DOHH2 (cell line): ENCODE data around the gene TYROBP.

Source experiments
- H3F3A ChIP-seq: fragments of 200-600 bp; sonication (generic), shearing (Covaris generic); 2 replicates; pipeline ENCODE4 v1.6.0; 2016; ENCODE audit warnings: antibody characterized with exemption, mild to moderate bottlenecking; ENCODE audit not compliant: control insufficient read depth, insufficient read depth
- H3K27ac ChIP-seq: fragments of 200-600 bp; sonication (generic); 2 replicates; pipeline ENCODE4 v1.5.1; 2014; ENCODE audit warnings: low read depth, mild to moderate bottlenecking, low read length, moderate library complexity
- H3K27me3 ChIP-seq: fragments of 200-600 bp; sonication (generic); 2 replicates; pipeline ENCODE4 v1.6.1; 2014; ENCODE audit warnings: mild to moderate bottlenecking, low read length, mixed read lengths; ENCODE audit not compliant: control insufficient read depth
- H3K36me3 ChIP-seq: fragments of 200-600 bp; sonication (generic); 2 replicates; pipeline ENCODE4 v1.6.1; 2014; ENCODE audit warnings: mild to moderate bottlenecking, low read length, moderate library complexity, mixed read lengths; ENCODE audit not compliant: control insufficient read depth
- H3K4me1 ChIP-seq: fragments of 200-600 bp; sonication (generic); 2 replicates; pipeline ENCODE4 v1.6.1; 2014; ENCODE audit warnings: mild to moderate bottlenecking, low read length, mixed read lengths; ENCODE audit not compliant: control insufficient read depth
- H3K4me2 ChIP-seq: fragments of 200-600 bp; sonication (generic); 2 replicates; pipeline ENCODE4 v1.6.0; 2014; ENCODE audit warnings: mild to moderate bottlenecking, low read length, moderate library complexity
- H3K4me3 ChIP-seq: fragments of 200-600 bp; sonication (generic); 2 replicates; pipeline ENCODE4 v1.5.1; 2014; ENCODE audit warnings: mild to moderate bottlenecking, low read length, mixed read lengths
- H3K79me2 ChIP-seq: fragments of 200-600 bp; sonication (generic); 2 replicates; pipeline ENCODE4 v1.6.1; 2014; ENCODE audit warnings: mild to moderate bottlenecking, low read length, mixed read lengths; ENCODE audit not compliant: control insufficient read depth
- H3K9me2 ChIP-seq: fragments of 200-600 bp; sonication (generic); replicated peaks from 2 replicates; pipeline ENCODE4 v1.6.1; 2014; ENCODE audit warnings: mild to moderate bottlenecking, low read length, mixed read lengths; ENCODE audit not compliant: control insufficient read depth
- H3K9me3 ChIP-seq: fragments of 200-600 bp; sonication (generic); 2 replicates; pipeline ENCODE4 v1.6.1; 2014; ENCODE audit warnings: antibody characterized with exemption, low read length, mixed read lengths; ENCODE audit not compliant: control insufficient read depth, insufficient read depth
- H4K20me1 ChIP-seq: fragments of 200-600 bp; sonication (generic); 2 replicates; pipeline ENCODE4 v1.6.0; 2014; ENCODE audit warnings: low read depth, mild to moderate bottlenecking, antibody characterized with exemption, low read length, moderate library complexity; ENCODE audit not compliant: control insufficient read depth, insufficient read depth
- EZH2phosphoT487 ChIP-seq: fragments of 200-600 bp; sonication (generic); IDR thresholded peaks from 2 replicates; pipeline ENCODE4 v1.6.1; 2017; ENCODE audit warnings: borderline replicate concordance, mild to moderate bottlenecking, antibody characterized with exemption, low read length, moderate library complexity, mixed read lengths
- TF ChIP-seq, protein P1 (sequence below): fragments of 200-600 bp; sonication (generic); IDR thresholded peaks from one replicate; pipeline ENCODE4 v1.5.1; 2014; ENCODE audit warnings: antibody characterized with exemption, mild to moderate bottlenecking, low read depth, low read length; ENCODE audit not compliant: poor library complexity, severe bottlenecking

The TYROBP gene

DNA sequence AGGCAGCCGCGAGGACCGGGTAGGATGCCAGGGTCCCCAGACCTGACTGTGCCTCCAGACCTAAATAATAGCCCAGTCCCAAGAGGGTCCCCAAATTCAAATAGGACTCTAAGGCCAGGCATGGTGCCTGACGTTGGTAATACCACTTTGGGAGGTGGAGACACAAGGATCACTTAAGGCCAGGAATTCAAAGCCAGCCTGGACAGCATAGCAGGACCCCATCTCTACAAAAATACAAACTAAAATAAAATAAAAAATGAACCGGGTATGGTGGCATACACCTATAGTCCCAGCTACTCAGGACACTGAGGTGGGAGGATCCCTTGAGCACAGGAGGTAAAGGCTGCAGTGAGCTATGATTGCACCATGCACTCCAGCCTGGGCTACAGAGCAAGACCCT, 45.1 kb downstream of the TYROBP start:
- Histone ChIP-seq H3K27ac (no peak overlapping the region), H3K9me2 (no peaks in the 10 kb centered on the region), H3K79me2 (no peaks in the 10 kb centered on the region), H3K27me3 (0 out of 2 replicates have a peak, but pooled peaks cover 5% of the 10 kb centered on the region), H3K9me3 (no peaks in the 10 kb centered on the region), H4K20me1 (no peaks in the 10 kb centered on the region), H3K36me3 (no peaks in the 10 kb centered on the region), H3K4me1 (peaks cover 3% of the 10 kb centered on the region), H3K4me2 (no peak overlapping the region), H3F3A (no peaks in the 10 kb centered on the region), H3K4me3 (no peak overlapping the region)
- TF ChIP-seq EZH2phosphoT487, result no peak
- TF ChIP-seq, protein P1, sequence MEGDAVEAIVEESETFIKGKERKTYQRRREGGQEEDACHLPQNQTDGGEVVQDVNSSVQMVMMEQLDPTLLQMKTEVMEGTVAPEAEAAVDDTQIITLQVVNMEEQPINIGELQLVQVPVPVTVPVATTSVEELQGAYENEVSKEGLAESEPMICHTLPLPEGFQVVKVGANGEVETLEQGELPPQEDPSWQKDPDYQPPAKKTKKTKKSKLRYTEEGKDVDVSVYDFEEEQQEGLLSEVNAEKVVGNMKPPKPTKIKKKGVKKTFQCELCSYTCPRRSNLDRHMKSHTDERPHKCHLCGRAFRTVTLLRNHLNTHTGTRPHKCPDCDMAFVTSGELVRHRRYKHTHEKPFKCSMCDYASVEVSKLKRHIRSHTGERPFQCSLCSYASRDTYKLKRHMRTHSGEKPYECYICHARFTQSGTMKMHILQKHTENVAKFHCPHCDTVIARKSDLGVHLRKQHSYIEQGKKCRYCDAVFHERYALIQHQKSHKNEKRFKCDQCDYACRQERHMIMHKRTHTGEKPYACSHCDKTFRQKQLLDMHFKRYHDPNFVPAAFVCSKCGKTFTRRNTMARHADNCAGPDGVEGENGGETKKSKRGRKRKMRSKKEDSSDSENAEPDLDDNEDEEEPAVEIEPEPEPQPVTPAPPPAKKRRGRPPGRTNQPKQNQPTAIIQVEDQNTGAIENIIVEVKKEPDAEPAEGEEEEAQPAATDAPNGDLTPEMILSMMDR, result no peak

- Histone ChIP-seq H3K4me3 (no peak overlapping the region), H3K4me2 (no peak overlapping the region), H3K9me3 (no peaks in the 10 kb centered on the region), H3F3A (no peaks in the 10 kb centered on the region), H3K27ac (no peak overlapping the region), H3K4me1 (peaks cover 3% of the 10 kb centered on the region; the same call in 1 of the 2 replicates), H3K79me2 (no peaks in the 10 kb centered on the region), H3K27me3 (0 out of 2 replicates have a peak, but pooled peaks cover under 1% of the 10 kb centered on the region), H4K20me1 (no peaks in the 10 kb centered on the region), H3K9me2 (no peaks in the 10 kb centered on the region), H3K36me3 (no peaks in the 10 kb centered on the region)
- TF ChIP-seq EZH2phosphoT487, result no peak
- TF ChIP-seq, protein P1, result no peak
Measured at GRCh38 chr19:35862528-35862927, 45.6 kb downstream of the TYROBP start.

DNA sequence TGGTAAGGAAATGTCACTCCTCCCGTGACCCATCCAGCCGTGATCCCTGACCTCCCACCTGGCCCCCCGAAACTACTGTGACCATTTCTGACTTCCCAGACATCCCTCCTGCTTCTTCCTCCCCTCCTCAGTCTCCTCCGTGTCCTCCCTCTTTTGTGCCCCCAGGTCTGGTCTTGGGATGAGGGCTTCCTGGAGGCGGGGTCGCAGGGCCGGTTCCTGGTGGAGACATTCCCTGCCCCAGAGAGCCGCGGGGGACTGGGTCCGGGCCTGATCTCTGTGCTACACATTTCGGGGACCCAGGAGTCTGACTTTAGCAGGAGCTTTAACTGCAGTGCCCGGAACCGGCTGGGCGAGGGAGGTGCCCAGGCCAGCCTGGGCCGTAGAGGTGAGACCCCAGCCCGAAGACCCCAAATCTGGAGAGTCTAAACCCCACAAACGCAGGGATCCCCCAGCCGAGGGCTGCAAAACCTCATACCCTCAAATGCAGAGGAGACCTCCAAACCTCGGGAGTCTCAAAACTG, 46.4 kb downstream of the TYROBP start:
- no peak for TF ChIP-seq EZH2phosphoT487
- TF ChIP-seq, protein P1, result no peak

More for the DNA sequence above, 46.4 kb downstream of the TYROBP start:
- Histone ChIP-seq H3K4me2 (no peak overlapping the region), H3K9me2 (no peaks in the 10 kb centered on the region), H3K4me3 (no peak overlapping the region), H3K36me3 (no peaks in the 10 kb centered on the region), H3F3A (no peaks in the 10 kb centered on the region), H3K27ac (no peak overlapping the region), H3K27me3 (no peaks in the 10 kb centered on the region), H3K79me2 (no peaks in the 10 kb centered on the region), H3K9me3 (no peaks in the 10 kb centered on the region), H4K20me1 (no peaks in the 10 kb centered on the region), H3K4me1 (peaks cover 11% of the 10 kb centered on the region)
